Measurements from ENCODE around the gene WDR70.
"Not testable (repeated sequence)": the region's sequence is repeated elsewhere in the genome, so short reads cannot be mapped to it uniquely, and the experiment has no call there.

Gene WDR70

GRCh38 chr5:37518356-37518755 is 139.2 kb downstream of the WDR70 start:
- DNase-seq = not testable (repeated sequence)

- DNase-seq = no peak
Observed at GRCh38 chr5:37519304-37519703, 140.2 kb downstream of the WDR70 start.

GRCh38 chr5:37519807-37520206 is 140.7 kb downstream of the WDR70 start:
- no peak for DNase-seq

GRCh38 chr5:37520811-37521210 is 141.7 kb downstream of the WDR70 start:
- no peak for DNase-seq

- DNase-seq = no peak
Observed at GRCh38 chr5:37532976-37533740, 154.0 kb downstream of the WDR70 start.

GRCh38 chr5:37533851-37534250 is 154.7 kb downstream of the WDR70 start:
- no peak for DNase-seq

GRCh38 chr5:37539459-37539858 is 160.3 kb downstream of the WDR70 start:
- no peak for DNase-seq

GRCh38 chr5:37543216-37543615 is 164.1 kb downstream of the WDR70 start:
- DNase-seq = no peak

- DNase-seq = no peak
Observed at GRCh38 chr5:37549411-37549810, 170.3 kb downstream of the WDR70 start.

GRCh38 chr5:37552161-37552560 is 173.0 kb downstream of the WDR70 start:
- DNase-seq = no peak

- no peak for DNase-seq
Observed at GRCh38 chr5:37552770-37553719, 173.9 kb downstream of the WDR70 start.

GRCh38 chr5:37553720-37554404 is 174.7 kb downstream of the WDR70 start:
- DNase-seq = no peak

- no peak for DNase-seq
Observed at GRCh38 chr5:37554405-37554739, 175.3 kb downstream of the WDR70 start.

GRCh38 chr5:37554938-37555337 is 175.8 kb downstream of the WDR70 start:
- DNase-seq = no peak

- no peak for DNase-seq
Observed at GRCh38 chr5:37557734-37558293, 178.7 kb downstream of the WDR70 start.

- DNase-seq = no peak
Observed at GRCh38 chr5:37565062-37565670, 186.0 kb downstream of the WDR70 start.

GRCh38 chr5:37567566-37567965 is 188.4 kb downstream of the WDR70 start:
- no peak for DNase-seq

- DNase-seq = no peak
Observed at GRCh38 chr5:37568018-37568753, 189.1 kb downstream of the WDR70 start.

GRCh38 chr5:37568893-37569292 is 189.8 kb downstream of the WDR70 start:
- no peak for DNase-seq

GRCh38 chr5:37569466-37569865 is 190.3 kb downstream of the WDR70 start:
- DNase-seq = no peak

- no peak for DNase-seq
Observed at GRCh38 chr5:37570597-37570996, 191.5 kb downstream of the WDR70 start.

GRCh38 chr5:37571985-37572384 is 192.9 kb downstream of the WDR70 start:
- DNase-seq = no peak

Data from CD4-positive, alpha-beta T cell treated with Interleukin-17A for 1 hour (primary cell).